Measurements from ENCODE around the gene GRB2. TPM values are rescaled to one million over a fixed set of nuclear protein-coding genes. Genes with fewer than 3 reads are reported as not detected.
"Not testable (repeated sequence)": the region's sequence is repeated elsewhere in the genome, so short reads cannot be mapped to it uniquely, and the experiment has no call there.

The GRB2 gene
- total and polyA plus RNA-seq, 8 donors, result 18.5 to 64.7 (median 30.8) TPM

DNA sequence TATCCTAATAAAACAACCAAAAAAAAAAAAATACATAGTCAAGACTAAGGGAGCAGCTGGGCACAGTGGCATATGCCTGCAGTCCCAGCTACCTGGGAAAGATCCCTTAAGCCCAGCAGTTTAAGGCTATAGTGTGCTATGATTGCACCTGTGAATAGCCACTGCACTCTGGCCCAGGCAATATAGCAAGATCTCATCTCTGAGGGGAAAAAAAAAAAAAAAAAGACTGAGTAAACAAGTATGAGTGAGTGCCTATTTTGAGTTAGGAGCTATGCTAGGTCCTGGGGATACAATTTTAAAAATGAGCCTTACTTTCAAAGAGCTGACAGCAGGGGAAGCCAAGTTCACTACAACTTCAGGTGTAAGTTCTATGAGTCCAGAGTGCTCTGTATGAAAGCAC lies 55.4 kb downstream of the GRB2 start:
- Histone ChIP-seq H3K27ac (no peak overlapping the region), H3K4me1 (peaks cover 9 to 25% (median 11%) of the 10 kb centered on the region in 3 donors), H3K36me3 (no peaks in the 10 kb centered on the region), H3K4me3 (no peak overlapping the region), H3K9me3 (no peaks in the 10 kb centered on the region), H3K27me3 (no peaks in the 10 kb centered on the region)
- TF ChIP-seq, protein P1, sequence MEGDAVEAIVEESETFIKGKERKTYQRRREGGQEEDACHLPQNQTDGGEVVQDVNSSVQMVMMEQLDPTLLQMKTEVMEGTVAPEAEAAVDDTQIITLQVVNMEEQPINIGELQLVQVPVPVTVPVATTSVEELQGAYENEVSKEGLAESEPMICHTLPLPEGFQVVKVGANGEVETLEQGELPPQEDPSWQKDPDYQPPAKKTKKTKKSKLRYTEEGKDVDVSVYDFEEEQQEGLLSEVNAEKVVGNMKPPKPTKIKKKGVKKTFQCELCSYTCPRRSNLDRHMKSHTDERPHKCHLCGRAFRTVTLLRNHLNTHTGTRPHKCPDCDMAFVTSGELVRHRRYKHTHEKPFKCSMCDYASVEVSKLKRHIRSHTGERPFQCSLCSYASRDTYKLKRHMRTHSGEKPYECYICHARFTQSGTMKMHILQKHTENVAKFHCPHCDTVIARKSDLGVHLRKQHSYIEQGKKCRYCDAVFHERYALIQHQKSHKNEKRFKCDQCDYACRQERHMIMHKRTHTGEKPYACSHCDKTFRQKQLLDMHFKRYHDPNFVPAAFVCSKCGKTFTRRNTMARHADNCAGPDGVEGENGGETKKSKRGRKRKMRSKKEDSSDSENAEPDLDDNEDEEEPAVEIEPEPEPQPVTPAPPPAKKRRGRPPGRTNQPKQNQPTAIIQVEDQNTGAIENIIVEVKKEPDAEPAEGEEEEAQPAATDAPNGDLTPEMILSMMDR (IDR thresholded peaks at IDR 0.05), result no peak
- no peak for DNase-seq
- FAIRE-seq, result no peak
- no peak for ATAC-seq
- intact Hi-C loops (cut with DNase I), result no loop called here

DNA sequence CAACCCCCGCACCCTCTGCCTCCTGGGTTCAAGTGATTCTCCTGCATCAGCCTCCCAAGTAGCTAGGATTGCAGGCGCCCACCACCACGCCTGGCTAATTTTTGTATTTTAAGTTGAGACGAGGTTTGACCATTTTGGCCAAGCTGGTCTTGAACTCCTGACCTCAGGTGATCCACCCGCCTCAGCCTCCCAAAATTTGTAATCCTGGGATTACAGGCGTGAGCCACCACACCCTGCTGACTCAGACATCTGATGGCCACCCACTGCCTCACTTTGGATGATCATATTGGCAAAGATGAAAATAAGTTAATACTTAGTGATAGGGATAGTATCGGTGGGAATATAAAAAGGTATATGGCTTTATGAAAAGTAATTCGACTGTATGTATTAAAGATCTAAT lies 55.9 kb downstream of the GRB2 start:
- Histone ChIP-seq H3K36me3 (no peaks in the 10 kb centered on the region), H3K4me1 (peaks cover 9 to 25% (median 11%) of the 10 kb centered on the region in 3 donors), H3K27me3 (no peaks in the 10 kb centered on the region), H3K27ac (no peak overlapping the region), H3K4me3 (no peak overlapping the region), H3K9me3 (no peaks in the 10 kb centered on the region)
- ATAC-seq, result no peak
- 92 to 93% methylated on average over 8 of the region's 8 CpGs for WGBS, 2 donors
- intact Hi-C loops (cut with DNase I), result no loop called here
- TF ChIP-seq, protein P1 (IDR thresholded peaks at IDR 0.05), result no peak
- no peak for FAIRE-seq
- DNase-seq, result no peak

DNA sequence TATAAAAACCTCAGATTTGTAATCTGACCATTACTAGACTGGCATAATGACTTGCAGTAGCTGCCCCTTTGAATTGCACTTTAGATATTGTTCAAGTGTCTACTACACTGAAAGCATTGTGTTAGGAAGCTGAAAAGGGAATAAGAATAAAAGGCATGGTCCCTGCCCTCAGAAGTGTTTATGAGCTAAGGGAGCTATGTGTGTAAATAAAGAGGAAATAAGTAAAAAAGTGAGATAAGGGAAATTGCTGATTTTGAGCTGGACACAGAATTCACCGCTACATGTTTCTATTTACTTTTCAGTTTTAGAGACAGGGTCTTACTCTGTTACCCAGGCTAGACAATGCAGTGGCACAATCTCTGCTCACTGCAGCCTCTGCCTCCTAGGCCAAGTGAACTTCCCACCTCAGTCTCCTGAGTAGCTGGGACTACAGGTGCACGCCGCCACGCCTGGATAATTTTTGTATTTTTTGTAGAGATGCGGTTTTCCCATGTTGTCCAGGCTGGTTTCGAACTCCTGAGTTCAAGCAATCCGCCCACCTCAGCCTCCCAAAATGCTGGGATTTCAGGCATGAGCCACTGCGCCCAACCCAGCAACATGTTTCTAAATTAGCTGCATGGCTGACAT lies 57.0 kb downstream of the GRB2 start:
- ATAC-seq (no peak), DNase-seq (no peak), FAIRE-seq (no peak)
- no peak overlapping the region for H3K4me3 ChIP-seq
- H3K4me1 ChIP-seq, result peaks cover 9 to 25% (median 11%) of the 10 kb centered on the region in 3 donors
- intact Hi-C loops (cut with DNase I), result no loop called here
- H3K27ac ChIP-seq, result no peak overlapping the region
- TF ChIP-seq, protein P1 (IDR thresholded peaks at IDR 0.05), result no peak
- no peaks in the 10 kb centered on the region for H3K9me3 ChIP-seq
- no peaks in the 10 kb centered on the region for H3K27me3 ChIP-seq
- H3K36me3 ChIP-seq, result no peaks in the 10 kb centered on the region
- 91 to 93% methylated on average over 8 of the region's 8 CpGs for WGBS, 2 donors

DNA sequence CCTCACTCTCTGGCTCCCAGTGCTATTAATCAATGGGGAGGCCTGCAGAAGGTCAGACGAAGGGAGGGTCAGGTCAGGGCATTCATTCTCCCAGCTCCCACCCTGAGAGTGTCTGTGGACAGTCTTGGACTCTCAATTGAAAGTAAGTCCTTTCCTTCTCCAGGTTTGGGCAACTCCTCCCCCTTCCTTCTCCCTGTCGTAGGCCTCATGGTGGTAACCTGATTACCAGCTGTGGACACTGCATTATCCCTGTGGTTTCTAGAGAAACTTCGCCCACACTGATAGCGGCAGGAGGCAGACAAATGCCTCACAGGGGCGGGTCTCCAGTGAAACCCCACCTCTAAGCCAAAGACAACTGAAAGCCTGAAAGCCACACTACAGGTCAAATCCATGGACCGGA lies 58.6 kb downstream of the GRB2 start:
- no peaks in the 10 kb centered on the region for H3K36me3 ChIP-seq
- WGBS, 2 donors, result 64 to 75% methylated on average over 6 of the region's 6 CpGs
- TF ChIP-seq, protein P1 (IDR thresholded peaks at IDR 0.05), result no peak
- intact Hi-C loops (cut with DNase I), result no loop called here
- no peak overlapping the region for H3K4me3 ChIP-seq
- H3K4me1 ChIP-seq, result peaks cover 6 to 22% (median 11%) of the 10 kb centered on the region in 3 donors
- H3K27me3 ChIP-seq, result no peaks in the 10 kb centered on the region
- FAIRE-seq (no peak), ATAC-seq (no peak), DNase-seq (no peak)
- H3K27ac ChIP-seq, result no peak overlapping the region
- no peaks in the 10 kb centered on the region for H3K9me3 ChIP-seq

DNA sequence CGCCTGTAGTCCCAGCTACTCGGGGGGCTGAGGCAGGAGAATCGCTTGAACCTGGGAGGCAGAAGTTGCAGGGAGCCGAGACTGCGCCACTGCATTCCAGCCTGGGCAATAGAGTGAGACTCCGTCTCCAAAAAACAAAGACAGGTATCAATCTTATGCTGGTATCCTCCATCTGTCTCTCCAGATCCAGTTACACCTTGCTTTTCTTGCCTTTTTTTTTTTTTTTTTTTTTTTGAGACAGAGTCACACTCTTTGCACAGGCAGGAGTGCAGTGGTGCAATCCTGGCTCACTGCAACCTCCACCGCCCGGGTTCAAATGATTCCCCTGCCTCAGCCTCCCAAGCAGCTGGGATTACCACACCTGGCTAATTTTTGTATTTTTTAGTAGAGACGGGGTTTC lies 59.1 kb downstream of the GRB2 start:
- FAIRE-seq; ATAC-seq; H3K36me3 ChIP-seq; H3K9me3 ChIP-seq; H3K4me3 ChIP-seq; DNase-seq; intact Hi-C loops (cut with DNase I); H3K27ac ChIP-seq; H3K27me3 ChIP-seq: not testable (repeated sequence)
- 91 to 92% methylated on average over 9 of the region's 9 CpGs for WGBS, 2 donors
- peaks cover 1 to 16% (median 8%) of the 10 kb centered on the region in 3 donors for H3K4me1 ChIP-seq

All from pancreas (tissue), 10 donors.